HCT116 (cell line): ENCODE results near the gene BABAM2. TPM values are rescaled to one million over a fixed set of nuclear protein-coding genes. Genes with fewer than 3 reads are reported as not detected.

Source experiments
- ATAC-seq: fragments of 200-7000 bp; cut with Tn5 transposase; 2 replicates; pipeline ENCODE4 v1.9.1; 2020; ENCODE audit warnings: mild to moderate bottlenecking, moderate library complexity
- BruUV-seq: library from RNA; stranded (reverse); fragments of 400-500 nt; replicated peaks from 2 replicates; lab custom pipeline; 2021; lab: Mats Ljungman, UMichigan
- CTCF ChIA-PET: fragments of 300-600 bp; sonication (Branson Sonifier 250); formaldehyde crosslinking; loops from one replicate; lab custom pipeline; 2021; ENCODE audit warnings: antibody characterized with exemption; lab: Charles Lee
- POLR2A ChIA-PET: fragments of 300-600, 350-600 bp; sonication (Branson Sonifier 250); formaldehyde crosslinking; loops from one replicate; lab custom pipeline; 2021; ENCODE audit warnings: antibody characterized with exemption; lab: Charles Lee
- RAD21 ChIA-PET, 2 experiments: fragments of 300-600 bp; sonication (Branson Sonifier 250); formaldehyde crosslinking; loops; one replicate each; lab custom pipeline; 2023; ENCODE audit warnings: low total read pairs in 2 of 2; ENCODE audit not compliant: uncharacterized antibody in 2 of 2, unreplicated experiment in 2 of 2, low non-redundant PET in 1 of 2; lab: Charles Lee
- DNase-seq: peaks from one replicate; pipeline ENCODE4 v3.0.0-alpha.2; 2010; ENCODE audit warnings: low read depth, low spot score
- H2AFZ ChIP-seq: fragments of 200-600 bp; shearing (Covaris generic), sonication (generic); 2 replicates; pipeline ENCODE4 v1.6.1; 2017; ENCODE audit warnings: low read depth, mixed run types, mixed read lengths, antibody characterized with exemption, low read length; ENCODE audit not compliant: poor library complexity, severe bottlenecking
- H3K27ac ChIP-seq: 2 replicates; pipeline ENCODE4 v1.5.1; 2012; ENCODE audit warnings: low read depth, low read length
- H3K27me3 ChIP-seq: fragments of 200-600 bp; sonication (generic); 2 replicates; pipeline ENCODE4 v1.6.1; 2016; ENCODE audit warnings: mixed run types, low read length, mixed read lengths; ENCODE audit not compliant: insufficient read depth
- H3K36me3 ChIP-seq, 2 experiments: fragments of 200-500 bp in 1 of 2; fragments of 200-600 bp in 1 of 2; sonication (Bioruptor generic) in 1 of 2; sonication (generic) in 1 of 2; 2 replicates each; pipeline versions ENCODE4 v1.5.1 to v1.6.1; 2014 to 2016; ENCODE audit warnings: low read length in 2 of 2, inconsistent platforms in 1 of 2, mixed read lengths in 1 of 2, mixed run types in 1 of 2; ENCODE audit not compliant: insufficient read depth in 2 of 2, control insufficient read depth in 1 of 2
- H3K4me1 ChIP-seq, 2 experiments: fragments of 200-600 bp in 1 of 2; sonication (generic) in 1 of 2; 2 replicates each; pipeline versions ENCODE4 v1.5.1 to v1.6.1; 2012 to 2017; ENCODE audit warnings: low read length in 2 of 2, inconsistent platforms in 1 of 2, mild to moderate bottlenecking in 1 of 2, mixed read lengths in 1 of 2, mixed run types in 1 of 2, moderate library complexity in 1 of 2; ENCODE audit not compliant: insufficient read depth in 2 of 2, control insufficient read depth in 1 of 2
- H3K4me2 ChIP-seq: fragments of 200-600 bp; sonication (generic); 2 replicates; pipeline ENCODE4 v1.6.1; 2017; ENCODE audit warnings: mixed run types, low read length, mixed read lengths
- H3K4me3 ChIP-seq, 2 experiments: fragments of 200-600 bp in 1 of 2; sonication (generic) in 1 of 2; replicated peaks in 1 of 2; 2 replicates each; pipeline ENCODE4 v1.5.1; 2011 to 2016; ENCODE audit warnings: low read length in 2 of 2, control low read depth in 1 of 2, low read depth in 1 of 2, mild to moderate bottlenecking in 1 of 2, mixed read lengths in 1 of 2, mixed run types in 1 of 2
- H3K79me2 ChIP-seq: fragments of 200-600 bp; sonication (generic); 2 replicates; pipeline ENCODE4 v1.6.1; 2017; ENCODE audit warnings: mild to moderate bottlenecking, mixed run types, low read length, moderate library complexity, mixed read lengths; ENCODE audit not compliant: insufficient read depth
- H3K9ac ChIP-seq: fragments of 200-600 bp; sonication (generic); 2 replicates; pipeline ENCODE4 v1.6.1; 2016; ENCODE audit warnings: low read length, mixed read lengths
- H3K9me2 ChIP-seq: fragments of 200-600 bp; sonication (generic), shearing (Covaris generic); 2 replicates; pipeline ENCODE4 v1.6.1; 2017; ENCODE audit warnings: mixed run types, mild to moderate bottlenecking, moderate library complexity; ENCODE audit not compliant: insufficient read depth
- H3K9me3 ChIP-seq, 2 experiments: fragments of 200-500 bp in 1 of 2; fragments of 200-600 bp in 1 of 2; sonication (Bioruptor generic) in 1 of 2; sonication (generic) in 1 of 2; 2 replicates each; pipeline ENCODE4 v1.6.1; 2014 to 2017; ENCODE audit warnings: low read length in 2 of 2, mixed read lengths in 2 of 2, inconsistent platforms in 1 of 2, low read depth in 1 of 2, mild to moderate bottlenecking in 1 of 2, mixed run types in 1 of 2, moderate library complexity in 1 of 2; ENCODE audit not compliant: control insufficient read depth in 1 of 2, insufficient read depth in 1 of 2
- H4K20me1 ChIP-seq: fragments of 200-600 bp; sonication (generic), shearing (Covaris generic); 2 replicates; pipeline ENCODE4 v1.6.1; 2017; ENCODE audit warnings: mixed run types, mild to moderate bottlenecking, moderate library complexity; ENCODE audit not compliant: insufficient read depth
- CBX3 ChIP-seq: IDR thresholded peaks from 2 replicates; pipeline ENCODE4 v1.6.1; 2012; ENCODE audit warnings: low read depth
- CEBPB ChIP-seq: IDR thresholded peaks from 2 replicates; pipeline ENCODE4 v1.6.1; 2012; ENCODE audit warnings: low read depth
- ELF1 ChIP-seq: IDR thresholded peaks from 2 replicates; pipeline ENCODE4 v1.6.1; 2012; ENCODE audit warnings: low read depth, borderline replicate concordance
- EZH2 ChIP-seq: fragments of 200-600 bp; sonication (generic); IDR thresholded peaks from 2 replicates; pipeline ENCODE4 v1.6.1; 2017; ENCODE audit warnings: antibody characterized with exemption, mixed run types
- EZH2phosphoT487 ChIP-seq: fragments of 200-600 bp; IDR thresholded peaks from 2 replicates; pipeline ENCODE4 v1.6.1; 2018; ENCODE audit warnings: antibody characterized with exemption, borderline replicate concordance
- FOSL1 ChIP-seq: IDR thresholded peaks from 2 replicates; pipeline ENCODE4 v1.6.1; 2012; ENCODE audit warnings: low read depth
- JUND ChIP-seq: IDR thresholded peaks from 2 replicates; pipeline ENCODE4 v1.6.1; 2012
- POLR2A ChIP-seq: IDR thresholded peaks from 2 replicates; pipeline ENCODE4 v1.7.0; 2011; ENCODE audit warnings: borderline replicate concordance; ENCODE audit not compliant: insufficient read depth, insufficient read length; ENCODE audit errors: extremely low read depth
- POLR2AphosphoS5 ChIP-seq: IDR thresholded peaks from 2 replicates; pipeline ENCODE4 v1.6.1; 2011; ENCODE audit warnings: mild to moderate bottlenecking, low read depth, low read length, moderate library complexity
- RAD21 ChIP-seq: IDR thresholded peaks from 2 replicates; pipeline ENCODE4 v1.6.1; 2012; ENCODE audit warnings: low read depth, mild to moderate bottlenecking
- SP1 ChIP-seq: IDR thresholded peaks from 2 replicates; pipeline ENCODE4 v1.6.1; 2012; ENCODE audit warnings: low read depth
- SRF ChIP-seq: IDR thresholded peaks from 2 replicates; pipeline ENCODE4 v1.6.1; 2012; ENCODE audit warnings: low read depth
- ZFX ChIP-seq: fragments of 450-650 bp; IDR thresholded peaks from 2 replicates; pipeline ENCODE4 v1.6.1; 2017
- ZNF274 ChIP-seq: fragments of 200-500 bp; sonication (Bioruptor generic); IDR thresholded peaks from 2 replicates; pipeline ENCODE4 v1.6.1; 2014; ENCODE audit warnings: mild to moderate bottlenecking, low read depth, low read length, inconsistent platforms
- intact Hi-C: fragments of 100-400 bp; cut with micrococcal nuclease; formaldehyde crosslinking; loops from 2 replicates; pipeline ENCODE4 v1.10.0; 2022
- total RNA-seq: library from RNA; stranded (reverse); gene quantifications from one replicate; pipeline ENCODE4 v1.2.1, GENCODE V29; 2021; ENCODE audit not compliant: unreplicated experiment
- TF ChIP-seq, protein P1 (sequence below): IDR thresholded peaks from 2 replicates; pipeline ENCODE4 v1.6.1; 2012; ENCODE audit warnings: low read depth
- TF ChIP-seq, protein P2 (sequence below), 3 experiments: fragments of 200-600 bp in 1 of 3; sonication (generic) in 1 of 3; IDR thresholded peaks in 2 of 3; conservative IDR thresholded peaks in 1 of 3; 2 replicates each; pipeline ENCODE4 v1.5.1; 2012 to 2017; ENCODE audit warnings: low read depth in 2 of 3, low read length in 2 of 3, antibody characterized with exemption in 1 of 3, borderline replicate concordance in 1 of 3, control low read depth in 1 of 3, mild to moderate bottlenecking in 1 of 3, mixed read lengths in 1 of 3, mixed run types in 1 of 3, moderate library complexity in 1 of 3; ENCODE audit not compliant: insufficient read depth in 1 of 3

Gene BABAM2
- total RNA-seq, 1 experiment from 2014 or later: 23.8 TPM

DNA sequence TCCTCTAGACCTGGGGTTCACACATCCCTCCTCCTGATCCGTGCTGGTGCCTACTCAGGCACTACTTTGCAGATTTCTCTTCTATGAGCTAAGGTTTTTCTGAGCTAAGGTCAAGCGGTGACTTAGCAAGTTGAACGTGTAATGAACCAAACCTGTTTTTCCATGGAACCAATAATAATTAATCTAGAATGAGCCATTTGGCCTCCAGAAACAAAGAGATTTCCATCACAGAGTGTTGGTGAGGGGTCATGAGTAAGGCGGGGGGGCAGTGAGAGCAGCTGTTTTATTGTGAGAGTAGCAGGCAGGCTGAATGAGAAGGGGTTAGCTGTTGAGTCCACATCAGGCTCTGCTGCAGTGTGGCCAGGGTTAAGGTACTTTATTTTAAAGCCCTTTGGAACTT, 390.1 kb downstream of the BABAM2 start:
- Histone ChIP-seq H3K27me3 (no peaks in the 10 kb centered on the region), H3K9me2 (no peaks in the 10 kb centered on the region), H3K4me3 (no peak overlapping the region), H3K36me3 (no peaks in the 10 kb centered on the region), H3K4me1 (peaks cover 21 to 32% of the 10 kb centered on the region in 2 experiments), H3K4me2 (no peak overlapping the region), H4K20me1 (no peaks in the 10 kb centered on the region), H3K27ac (no peak overlapping the region), H2AFZ (no peak overlapping the region), H3K79me2 (no peaks in the 10 kb centered on the region), H3K9me3 (no peaks in the 10 kb centered on the region), H3K9ac (no peak overlapping the region)
- no TSS peak for BruUV-seq
- no peak for TF ChIP-seq RAD21
- no peak for TF ChIP-seq POLR2A
- TF ChIP-seq CBX3: no peak
- TF ChIP-seq EZH2phosphoT487: no peak
- TF ChIP-seq JUND: no peak
- TF ChIP-seq, protein P1, sequence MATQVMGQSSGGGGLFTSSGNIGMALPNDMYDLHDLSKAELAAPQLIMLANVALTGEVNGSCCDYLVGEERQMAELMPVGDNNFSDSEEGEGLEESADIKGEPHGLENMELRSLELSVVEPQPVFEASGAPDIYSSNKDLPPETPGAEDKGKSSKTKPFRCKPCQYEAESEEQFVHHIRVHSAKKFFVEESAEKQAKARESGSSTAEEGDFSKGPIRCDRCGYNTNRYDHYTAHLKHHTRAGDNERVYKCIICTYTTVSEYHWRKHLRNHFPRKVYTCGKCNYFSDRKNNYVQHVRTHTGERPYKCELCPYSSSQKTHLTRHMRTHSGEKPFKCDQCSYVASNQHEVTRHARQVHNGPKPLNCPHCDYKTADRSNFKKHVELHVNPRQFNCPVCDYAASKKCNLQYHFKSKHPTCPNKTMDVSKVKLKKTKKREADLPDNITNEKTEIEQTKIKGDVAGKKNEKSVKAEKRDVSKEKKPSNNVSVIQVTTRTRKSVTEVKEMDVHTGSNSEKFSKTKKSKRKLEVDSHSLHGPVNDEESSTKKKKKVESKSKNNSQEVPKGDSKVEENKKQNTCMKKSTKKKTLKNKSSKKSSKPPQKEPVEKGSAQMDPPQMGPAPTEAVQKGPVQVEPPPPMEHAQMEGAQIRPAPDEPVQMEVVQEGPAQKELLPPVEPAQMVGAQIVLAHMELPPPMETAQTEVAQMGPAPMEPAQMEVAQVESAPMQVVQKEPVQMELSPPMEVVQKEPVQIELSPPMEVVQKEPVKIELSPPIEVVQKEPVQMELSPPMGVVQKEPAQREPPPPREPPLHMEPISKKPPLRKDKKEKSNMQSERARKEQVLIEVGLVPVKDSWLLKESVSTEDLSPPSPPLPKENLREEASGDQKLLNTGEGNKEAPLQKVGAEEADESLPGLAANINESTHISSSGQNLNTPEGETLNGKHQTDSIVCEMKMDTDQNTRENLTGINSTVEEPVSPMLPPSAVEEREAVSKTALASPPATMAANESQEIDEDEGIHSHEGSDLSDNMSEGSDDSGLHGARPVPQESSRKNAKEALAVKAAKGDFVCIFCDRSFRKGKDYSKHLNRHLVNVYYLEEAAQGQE: no peak
- TF ChIP-seq EZH2: no peak
- TF ChIP-seq POLR2AphosphoS5: no peak
- no peak for TF ChIP-seq SRF
- no peak for TF ChIP-seq SP1
- no peak for TF ChIP-seq ZNF274
- TF ChIP-seq ZFX: no peak
- TF ChIP-seq ELF1: no peak
- TF ChIP-seq, protein P2, sequence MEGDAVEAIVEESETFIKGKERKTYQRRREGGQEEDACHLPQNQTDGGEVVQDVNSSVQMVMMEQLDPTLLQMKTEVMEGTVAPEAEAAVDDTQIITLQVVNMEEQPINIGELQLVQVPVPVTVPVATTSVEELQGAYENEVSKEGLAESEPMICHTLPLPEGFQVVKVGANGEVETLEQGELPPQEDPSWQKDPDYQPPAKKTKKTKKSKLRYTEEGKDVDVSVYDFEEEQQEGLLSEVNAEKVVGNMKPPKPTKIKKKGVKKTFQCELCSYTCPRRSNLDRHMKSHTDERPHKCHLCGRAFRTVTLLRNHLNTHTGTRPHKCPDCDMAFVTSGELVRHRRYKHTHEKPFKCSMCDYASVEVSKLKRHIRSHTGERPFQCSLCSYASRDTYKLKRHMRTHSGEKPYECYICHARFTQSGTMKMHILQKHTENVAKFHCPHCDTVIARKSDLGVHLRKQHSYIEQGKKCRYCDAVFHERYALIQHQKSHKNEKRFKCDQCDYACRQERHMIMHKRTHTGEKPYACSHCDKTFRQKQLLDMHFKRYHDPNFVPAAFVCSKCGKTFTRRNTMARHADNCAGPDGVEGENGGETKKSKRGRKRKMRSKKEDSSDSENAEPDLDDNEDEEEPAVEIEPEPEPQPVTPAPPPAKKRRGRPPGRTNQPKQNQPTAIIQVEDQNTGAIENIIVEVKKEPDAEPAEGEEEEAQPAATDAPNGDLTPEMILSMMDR (IDR thresholded peaks at IDR 0.05 in 2 of 3, conservative IDR thresholded peaks at IDR 0.05 in 1 of 3; ENCODE audit: borderline replicate concordance in 1 of 3, insufficient read depth in 1 of 3, low read depth in 2 of 3, low read length in 2 of 3): no peak
- no peak for TF ChIP-seq CEBPB
- TF ChIP-seq FOSL1: no peak
- ChIA-PET CTCF (no interaction called here), RAD21 (no interaction called here), POLR2A (no interaction called here)
- intact Hi-C loops: no loop called here
- ATAC-seq: no peak
- no peak for DNase-seq
